Globus pallidus (tissue), 1 donor: ENCODE results near the gene ZBTB20.
"Not testable (repeated sequence)": the region's sequence is repeated elsewhere in the genome, so short reads cannot be mapped to it uniquely, and the experiment has no call there.

ENCODE experiments used
- DNase-seq: peaks from one replicate; pipeline ENCODE4 v3.0.0-alpha.2; 2015; ENCODE audit warnings: low spot score

ZBTB20 gene

GRCh38 chr3:115146418-115147328 is at the start of gene ZBTB20:
Gene ZBTB20, minus strand, starts transcription at chr3:115147288.
- DNase-seq: no peak

- no peak for DNase-seq
Measured at GRCh38 chr3:115194476-115194875, 47.4 kb upstream of the ZBTB20 start.

- no peak for DNase-seq
Measured at GRCh38 chr3:115190747-115191146, 43.7 kb upstream of the ZBTB20 start.

GRCh38 chr3:115187149-115187757 is 40.2 kb upstream of the ZBTB20 start:
- DNase-seq: no peak

GRCh38 chr3:115186351-115187148 is 39.5 kb upstream of the ZBTB20 start:
- no peak for DNase-seq

- not testable (repeated sequence) for DNase-seq
Measured at GRCh38 chr3:115184859-115185572, 37.9 kb upstream of the ZBTB20 start.

- not testable (repeated sequence) for DNase-seq
Measured at GRCh38 chr3:115178930-115179329, 31.8 kb upstream of the ZBTB20 start.

GRCh38 chr3:115169808-115170207 is 22.7 kb upstream of the ZBTB20 start:
- no peak for DNase-seq

GRCh38 chr3:115165701-115166100 is 18.6 kb upstream of the ZBTB20 start:
- no peak for DNase-seq

GRCh38 chr3:115165266-115165665 is 18.2 kb upstream of the ZBTB20 start:
- DNase-seq: no peak

- no peak for DNase-seq
Measured at GRCh38 chr3:115164374-115165221, 17.5 kb upstream of the ZBTB20 start.

- DNase-seq: no peak
Measured at GRCh38 chr3:115162759-115163158, 15.7 kb upstream of the ZBTB20 start.

- no peak for DNase-seq
Measured at GRCh38 chr3:115161866-115162265, 14.8 kb upstream of the ZBTB20 start.

- DNase-seq: no peak
Measured at GRCh38 chr3:115161168-115161834, 14.2 kb upstream of the ZBTB20 start.

GRCh38 chr3:115160295-115160694 is 13.2 kb upstream of the ZBTB20 start:
- no peak for DNase-seq

GRCh38 chr3:115156046-115156654 is 9.1 kb upstream of the ZBTB20 start:
- DNase-seq: no peak

GRCh38 chr3:115154611-115155010 is 7.5 kb upstream of the ZBTB20 start:
- no peak for DNase-seq

GRCh38 chr3:115151921-115152320 is 4.8 kb upstream of the ZBTB20 start:
- DNase-seq: no peak

- DNase-seq: no peak
Measured at GRCh38 chr3:115148142-115148790, 1.2 kb upstream of the ZBTB20 start.
